ENCODE measurements around the gene TBC1D10A.

TBC1D10A gene

GRCh38 chr22:30326706-30327362 is at the start of gene TBC1D10A:
Gene TBC1D10A, minus strand, starts transcription at chr22:30326941. Its CDS starts 60 bp downstream, at chr22:30326881.
- DNase-seq (ENCODE audit: low read depth): no peak

- no peak for DNase-seq (ENCODE audit: low read depth)
Measured at GRCh38 chr22:30375312-30375849, 48.6 kb upstream of the TBC1D10A start.

- DNase-seq (ENCODE audit: low read depth): no peak
Measured at GRCh38 chr22:30373331-30374325, 46.9 kb upstream of the TBC1D10A start.

- DNase-seq (ENCODE audit: low read depth): no peak
Measured at GRCh38 chr22:30372915-30373314, 46.2 kb upstream of the TBC1D10A start.

- DNase-seq (ENCODE audit: low read depth): no peak
Measured at GRCh38 chr22:30371981-30372380, 45.2 kb upstream of the TBC1D10A start.

- no peak for DNase-seq (ENCODE audit: low read depth)
Measured at GRCh38 chr22:30371321-30371720, 44.6 kb upstream of the TBC1D10A start.

- no peak for DNase-seq (ENCODE audit: low read depth)
Measured at GRCh38 chr22:30370641-30371230, 44.0 kb upstream of the TBC1D10A start.

GRCh38 chr22:30368420-30368819 is 41.7 kb upstream of the TBC1D10A start:
- no peak for DNase-seq (ENCODE audit: low read depth)

- no peak for DNase-seq (ENCODE audit: low read depth)
Measured at GRCh38 chr22:30365891-30366290, 39.1 kb upstream of the TBC1D10A start.

GRCh38 chr22:30362651-30363281 is 36.0 kb upstream of the TBC1D10A start:
- no peak for DNase-seq (ENCODE audit: low read depth)

GRCh38 chr22:30361916-30362650 is 35.3 kb upstream of the TBC1D10A start:
- DNase-seq (ENCODE audit: low read depth): no peak

GRCh38 chr22:30358541-30358940 is 31.8 kb upstream of the TBC1D10A start:
- no peak for DNase-seq (ENCODE audit: low read depth)

GRCh38 chr22:30357650-30358215 is 31.0 kb upstream of the TBC1D10A start:
- no peak for DNase-seq (ENCODE audit: low read depth)

GRCh38 chr22:30357236-30357570 is 30.5 kb upstream of the TBC1D10A start:
- DNase-seq (ENCODE audit: low read depth): no peak

GRCh38 chr22:30356449-30357235 is 29.9 kb upstream of the TBC1D10A start, which contains the start of the genes CCDC157 and SF3A1:
Gene CCDC157, plus strand, starts transcription at chr22:30357007. Its CDS starts 8,994 bp downstream, at chr22:30366001.
Gene SF3A1, minus strand, starts transcription at chr22:30356894. Its CDS starts 102 bp downstream, at chr22:30356792.
- DNase-seq (ENCODE audit: low read depth): peak; percentile 43

GRCh38 chr22:30354644-30355043 is 27.9 kb upstream of the TBC1D10A start:
- DNase-seq (ENCODE audit: low read depth): no peak

- peak; percentile 47 for DNase-seq (ENCODE audit: low read depth)
Measured at GRCh38 chr22:30351226-30351625, 24.5 kb upstream of the TBC1D10A start.

GRCh38 chr22:30348809-30349208 is 22.1 kb upstream of the TBC1D10A start:
- DNase-seq (ENCODE audit: low read depth): peak; percentile 50

GRCh38 chr22:30348404-30348803 is 21.7 kb upstream of the TBC1D10A start:
- DNase-seq (ENCODE audit: low read depth): no peak

Measured in GM04503 (cell line).